ENCODE results near the gene HMGN3.

Gene HMGN3

GRCh38 chr6:79226660-79227059, 7.8 kb downstream of the HMGN3 start:
- no peak for TF ChIP-seq CTCF (conservative IDR thresholded peaks at IDR 0.05; ENCODE audit: control insufficient read depth, insufficient read depth, low read depth, low read length)
- no peak for DNase-seq (ENCODE audit: low read depth)
- no peak overlapping the region for H3K4me3 ChIP-seq (ENCODE audit: control insufficient read depth, low read depth, low read length)

- H3K4me3 ChIP-seq (ENCODE audit: control insufficient read depth, low read depth, low read length) = no peak overlapping the region
- TF ChIP-seq CTCF (conservative IDR thresholded peaks at IDR 0.05; ENCODE audit: control insufficient read depth, insufficient read depth, low read depth, low read length) = no peak
- no peak for DNase-seq (ENCODE audit: low read depth)
Measured at GRCh38 chr6:79225717-79226599, 8.5 kb downstream of the HMGN3 start.

- TF ChIP-seq CTCF (conservative IDR thresholded peaks at IDR 0.05; ENCODE audit: control insufficient read depth, insufficient read depth, low read depth, low read length) = no peak
- H3K4me3 ChIP-seq (ENCODE audit: control insufficient read depth, low read depth, low read length) = no peak overlapping the region
- no peak for DNase-seq (ENCODE audit: low read depth)
Measured at GRCh38 chr6:79223611-79224404, 10.7 kb downstream of the HMGN3 start.

- no peak for DNase-seq (ENCODE audit: low read depth)
- no peak overlapping the region for H3K4me3 ChIP-seq (ENCODE audit: control insufficient read depth, low read depth, low read length)
- TF ChIP-seq CTCF (conservative IDR thresholded peaks at IDR 0.05; ENCODE audit: control insufficient read depth, insufficient read depth, low read depth, low read length) = no peak
Measured at GRCh38 chr6:79215213-79215824, 19.2 kb downstream of the HMGN3 start.

- no peak overlapping the region for H3K4me3 ChIP-seq (ENCODE audit: control insufficient read depth, low read depth, low read length)
- no peak for TF ChIP-seq CTCF (conservative IDR thresholded peaks at IDR 0.05; ENCODE audit: control insufficient read depth, insufficient read depth, low read depth, low read length)
- DNase-seq (ENCODE audit: low read depth) = no peak
Measured at GRCh38 chr6:79212859-79213258, 21.6 kb downstream of the HMGN3 start.

- DNase-seq (ENCODE audit: low read depth) = no peak
- TF ChIP-seq CTCF (conservative IDR thresholded peaks at IDR 0.05; ENCODE audit: control insufficient read depth, insufficient read depth, low read depth, low read length) = no peak
- no peak overlapping the region for H3K4me3 ChIP-seq (ENCODE audit: control insufficient read depth, low read depth, low read length)
Measured at GRCh38 chr6:79208816-79209215, 25.7 kb downstream of the HMGN3 start.

Data from fibroblast of mammary gland (primary cell).